ENCODE data around the gene PIP5K1B.

The PIP5K1B gene

GRCh38 chr9:68726489-68726888 is 21.4 kb downstream of the PIP5K1B start:
- no peak overlapping the region for H3K27ac ChIP-seq (ENCODE audit: low read depth, low read length, poor library complexity, severe bottlenecking)
- no peaks in the 10 kb centered on the region for H3K79me2 ChIP-seq (ENCODE audit: insufficient read depth, low read length)
- no peaks in the 10 kb centered on the region for H3K9me3 ChIP-seq (ENCODE audit: low read length)
- H3K27me3 ChIP-seq (ENCODE audit: insufficient read depth, low read length) = no peaks in the 10 kb centered on the region
- H3K9ac ChIP-seq (ENCODE audit: low read length) = no peak overlapping the region
- no peak for TF ChIP-seq EZH2 (IDR thresholded peaks at IDR 0.05; ENCODE audit: borderline replicate concordance, low read length)
- TF ChIP-seq, protein P1, sequence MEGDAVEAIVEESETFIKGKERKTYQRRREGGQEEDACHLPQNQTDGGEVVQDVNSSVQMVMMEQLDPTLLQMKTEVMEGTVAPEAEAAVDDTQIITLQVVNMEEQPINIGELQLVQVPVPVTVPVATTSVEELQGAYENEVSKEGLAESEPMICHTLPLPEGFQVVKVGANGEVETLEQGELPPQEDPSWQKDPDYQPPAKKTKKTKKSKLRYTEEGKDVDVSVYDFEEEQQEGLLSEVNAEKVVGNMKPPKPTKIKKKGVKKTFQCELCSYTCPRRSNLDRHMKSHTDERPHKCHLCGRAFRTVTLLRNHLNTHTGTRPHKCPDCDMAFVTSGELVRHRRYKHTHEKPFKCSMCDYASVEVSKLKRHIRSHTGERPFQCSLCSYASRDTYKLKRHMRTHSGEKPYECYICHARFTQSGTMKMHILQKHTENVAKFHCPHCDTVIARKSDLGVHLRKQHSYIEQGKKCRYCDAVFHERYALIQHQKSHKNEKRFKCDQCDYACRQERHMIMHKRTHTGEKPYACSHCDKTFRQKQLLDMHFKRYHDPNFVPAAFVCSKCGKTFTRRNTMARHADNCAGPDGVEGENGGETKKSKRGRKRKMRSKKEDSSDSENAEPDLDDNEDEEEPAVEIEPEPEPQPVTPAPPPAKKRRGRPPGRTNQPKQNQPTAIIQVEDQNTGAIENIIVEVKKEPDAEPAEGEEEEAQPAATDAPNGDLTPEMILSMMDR (IDR thresholded peaks at IDR 0.05; ENCODE audit: low read length) = no peak
- H4K20me1 ChIP-seq (ENCODE audit: insufficient read depth, low read length) = no peaks in the 10 kb centered on the region
- H3K4me3 ChIP-seq (ENCODE audit: low read depth, low read length, poor library complexity, severe bottlenecking) = no peak overlapping the region
- no peaks in the 10 kb centered on the region for H3K4me1 ChIP-seq (ENCODE audit: insufficient read depth, low read length, severe bottlenecking)
- H2AFZ ChIP-seq (ENCODE audit: low read length) = no peak overlapping the region
- H3F3A ChIP-seq (ENCODE audit: insufficient read depth, low read length) = no peaks in the 10 kb centered on the region
- H3K36me3 ChIP-seq (ENCODE audit: insufficient read depth, low read length) = no peaks in the 10 kb centered on the region
- H3K4me2 ChIP-seq (ENCODE audit: low read length) = no peak overlapping the region
- H3K9me2 ChIP-seq (ENCODE audit: low read depth, low read length) = no peaks in the 10 kb centered on the region

- no peaks in the 10 kb centered on the region for H3K9me2 ChIP-seq (ENCODE audit: low read depth, low read length)
- TF ChIP-seq, protein P1 (IDR thresholded peaks at IDR 0.05; ENCODE audit: low read length) = no peak
- no peak for TF ChIP-seq EZH2 (IDR thresholded peaks at IDR 0.05; ENCODE audit: borderline replicate concordance, low read length)
- H3K36me3 ChIP-seq (ENCODE audit: insufficient read depth, low read length) = no peaks in the 10 kb centered on the region
- H2AFZ ChIP-seq (ENCODE audit: low read length) = no peak overlapping the region
- no peak overlapping the region for H3K27ac ChIP-seq (ENCODE audit: low read depth, low read length, poor library complexity, severe bottlenecking)
- no peaks in the 10 kb centered on the region for H3K27me3 ChIP-seq (ENCODE audit: insufficient read depth, low read length)
- no peak overlapping the region for H3K4me2 ChIP-seq (ENCODE audit: low read length)
- no peak overlapping the region for H3K4me3 ChIP-seq (ENCODE audit: low read depth, low read length, poor library complexity, severe bottlenecking)
- no peaks in the 10 kb centered on the region for H4K20me1 ChIP-seq (ENCODE audit: insufficient read depth, low read length)
- no peaks in the 10 kb centered on the region for H3K9me3 ChIP-seq (ENCODE audit: low read length)
- no peak overlapping the region for H3K9ac ChIP-seq (ENCODE audit: low read length)
- H3F3A ChIP-seq (ENCODE audit: insufficient read depth, low read length) = no peaks in the 10 kb centered on the region
- H3K4me1 ChIP-seq (ENCODE audit: insufficient read depth, low read length, severe bottlenecking) = no peaks in the 10 kb centered on the region
- H3K79me2 ChIP-seq (ENCODE audit: insufficient read depth, low read length) = no peaks in the 10 kb centered on the region
Measured at GRCh38 chr9:68727636-68728035, 22.6 kb downstream of the PIP5K1B start.

- Histone ChIP-seq H3K4me1 (ENCODE audit: insufficient read depth, low read length, severe bottlenecking) (no peaks in the 10 kb centered on the region), H3K4me3 (ENCODE audit: low read depth, low read length, poor library complexity, severe bottlenecking) (no peak overlapping the region), H3K9me3 (ENCODE audit: low read length) (no peaks in the 10 kb centered on the region), H3K27me3 (ENCODE audit: insufficient read depth, low read length) (no peaks in the 10 kb centered on the region), H3K9me2 (ENCODE audit: low read depth, low read length) (no peaks in the 10 kb centered on the region), H4K20me1 (ENCODE audit: insufficient read depth, low read length) (no peaks in the 10 kb centered on the region), H2AFZ (ENCODE audit: low read length) (no peak overlapping the region), H3F3A (ENCODE audit: insufficient read depth, low read length) (no peaks in the 10 kb centered on the region), H3K9ac (ENCODE audit: low read length) (no peak overlapping the region), H3K27ac (ENCODE audit: low read depth, low read length, poor library complexity, severe bottlenecking) (no peak overlapping the region), H3K36me3 (ENCODE audit: insufficient read depth, low read length) (no peaks in the 10 kb centered on the region), H3K4me2 (ENCODE audit: low read length) (no peak overlapping the region), H3K79me2 (ENCODE audit: insufficient read depth, low read length) (no peaks in the 10 kb centered on the region)
- TF ChIP-seq, protein P1 (IDR thresholded peaks at IDR 0.05; ENCODE audit: low read length) = no peak
- TF ChIP-seq EZH2 (IDR thresholded peaks at IDR 0.05; ENCODE audit: borderline replicate concordance, low read length) = no peak
Measured at GRCh38 chr9:68728731-68729130, 23.7 kb downstream of the PIP5K1B start.
